ENCODE measurements around the gene B4GALNT4. TPM values are rescaled to one million over a fixed set of nuclear protein-coding genes. Genes with fewer than 3 reads are reported as not detected.
A peak's percentile ranks its signal among the peaks of the same experiment; 100 is the strongest.
"Not testable (repeated sequence)": the region's sequence is repeated elsewhere in the genome, so short reads cannot be mapped to it uniquely, and the experiment has no call there.

The B4GALNT4 gene
- total RNA-seq, 1 donor from 2014 or later = 3.3 TPM

DNA sequence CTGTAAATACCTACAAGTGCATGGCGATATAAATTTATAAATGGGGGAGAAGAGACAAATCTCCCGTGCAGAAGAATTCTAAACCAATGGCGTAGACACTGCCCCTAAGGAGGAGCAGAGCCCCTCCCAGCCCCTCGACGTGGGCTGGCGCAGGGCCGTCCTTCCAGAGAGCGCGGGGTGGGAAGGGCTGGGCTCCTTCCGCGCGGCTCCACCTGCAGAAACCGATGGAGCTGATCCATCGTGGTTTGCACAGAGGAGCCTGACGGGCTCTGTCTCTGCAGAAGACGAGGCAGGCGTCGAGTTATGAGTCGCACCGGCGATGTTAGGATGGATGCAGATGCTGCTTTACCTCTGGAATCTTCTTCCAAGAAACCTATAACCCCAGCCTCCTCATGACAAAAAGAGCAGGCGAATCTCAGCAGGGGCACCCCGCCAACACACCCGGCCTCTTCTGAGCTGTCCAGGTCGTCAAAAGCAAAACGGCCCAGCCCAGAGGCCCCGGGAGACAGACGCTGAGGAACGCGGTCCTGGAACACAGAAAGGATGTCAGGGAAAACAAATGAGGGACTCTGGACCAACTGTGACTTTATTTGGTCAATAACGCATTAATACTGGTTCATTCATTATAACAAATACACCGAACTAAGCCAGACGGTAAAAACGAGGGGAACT is 11.0 kb upstream of the B4GALNT4 start:
- no peak for DNase-seq (ENCODE audit: low spot score)

DNA sequence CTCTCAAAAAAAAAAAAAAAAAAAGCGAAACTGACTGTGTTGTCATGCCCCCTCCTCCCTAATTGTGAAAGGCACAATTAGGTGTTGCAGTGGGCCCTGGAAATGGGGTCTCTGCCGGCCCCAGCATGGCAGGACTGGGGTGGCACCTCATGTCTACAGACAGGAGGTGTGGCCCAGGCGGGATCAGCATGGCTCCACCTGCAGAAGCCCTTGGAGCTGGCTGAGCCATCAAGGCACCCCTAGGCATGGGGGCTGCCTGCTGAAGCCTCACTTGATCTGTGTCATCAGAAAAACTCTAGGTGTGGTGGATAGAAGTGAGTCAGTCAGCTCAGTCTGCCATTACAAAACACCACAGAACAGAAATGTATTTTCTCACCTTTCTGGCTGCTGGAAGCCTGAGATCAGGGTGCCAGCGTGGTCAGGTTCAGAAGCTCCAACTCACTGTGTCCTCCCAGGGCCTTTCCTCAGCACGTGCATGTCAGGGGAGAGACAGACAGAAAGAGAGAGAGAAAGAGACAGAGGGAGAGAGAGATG is 10.1 kb upstream of the B4GALNT4 start:
- no peak for DNase-seq (ENCODE audit: low spot score)

DNA sequence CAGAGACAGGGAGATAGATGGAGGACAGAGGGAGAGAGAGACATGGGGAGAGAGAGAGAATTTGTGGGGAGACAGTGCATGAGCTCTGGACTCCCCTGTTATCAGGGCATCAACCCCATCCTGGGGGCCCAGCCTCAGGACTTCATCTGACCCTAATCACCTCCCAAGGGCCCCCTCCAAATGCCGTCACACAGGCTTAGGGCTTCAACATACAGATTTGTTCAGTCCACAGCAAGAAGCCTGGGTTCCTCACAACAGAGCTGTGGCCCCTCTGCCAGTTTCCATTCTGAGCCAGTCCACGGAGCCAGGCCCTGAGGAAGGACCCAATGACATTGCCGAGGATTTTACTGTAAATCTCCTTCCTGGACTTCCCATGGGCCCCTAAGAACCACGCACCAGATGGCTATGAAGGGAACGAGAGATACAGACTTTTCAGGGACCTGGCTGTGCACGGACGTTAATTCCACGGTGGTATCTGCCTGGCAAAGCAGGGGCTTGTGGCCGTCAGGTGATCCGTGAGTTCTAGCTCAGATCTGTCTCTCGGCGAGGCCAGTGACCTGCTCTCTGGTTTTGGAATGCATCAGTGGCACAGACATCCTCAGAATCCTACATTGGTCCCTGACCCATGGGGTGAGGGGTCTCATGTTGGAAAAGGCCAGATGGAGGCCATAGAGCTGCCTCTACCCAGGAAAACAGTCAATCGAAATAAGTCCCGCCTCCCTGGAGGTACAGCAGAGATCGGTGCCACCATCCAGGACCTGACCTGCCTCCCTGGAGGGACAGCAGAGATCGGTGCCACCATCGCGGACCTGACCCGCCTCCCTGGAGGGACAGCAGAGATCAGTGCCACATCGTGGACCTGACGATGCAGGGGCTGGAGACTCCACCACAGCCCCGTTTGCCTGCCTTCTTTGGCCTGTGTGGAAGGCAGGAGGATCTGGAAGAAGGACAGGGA is 8.7 kb upstream of the B4GALNT4 start:
- DNase-seq (ENCODE audit: low spot score) = no peak

DNA sequence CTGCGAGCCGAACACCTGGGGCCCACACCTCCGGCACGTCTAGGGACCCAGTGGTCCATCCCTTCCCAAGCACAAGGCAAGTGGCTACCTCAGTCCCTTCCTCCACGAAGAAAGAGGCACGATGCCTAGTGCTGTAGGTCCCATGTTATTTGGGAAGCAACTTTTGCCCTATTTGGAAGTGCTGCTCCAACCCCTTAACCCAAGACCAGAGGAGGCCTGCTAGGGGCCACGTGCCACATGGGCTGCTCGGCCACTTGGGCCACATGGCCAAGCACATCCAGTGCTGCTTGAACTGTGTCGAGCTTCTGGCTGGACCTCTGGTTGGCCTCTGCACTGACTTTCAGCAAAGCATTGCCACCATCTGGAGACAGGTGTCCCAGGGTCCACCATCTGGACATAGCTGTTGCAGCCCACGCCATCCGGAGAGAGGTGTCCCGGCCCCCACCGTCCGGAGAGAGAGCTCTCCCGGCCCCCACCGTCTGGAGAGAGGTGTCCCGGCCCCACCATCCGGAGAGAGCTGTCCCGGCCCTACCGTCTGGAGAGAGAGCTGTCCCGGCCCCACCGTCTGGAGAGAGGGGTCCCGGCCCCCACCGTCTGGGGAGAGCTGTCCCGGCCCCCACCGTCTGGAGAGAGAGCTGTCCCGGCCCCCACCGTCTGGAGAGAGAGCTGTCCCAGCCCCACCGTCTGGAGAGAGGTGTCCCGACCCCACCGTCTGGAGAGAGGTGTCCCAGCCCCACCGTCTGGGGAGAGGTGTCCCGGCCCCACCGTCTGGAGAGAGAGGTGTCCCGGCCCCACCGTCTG is 6.5 kb upstream of the B4GALNT4 start:
- DNase-seq (ENCODE audit: low spot score) = no peak

DNA sequence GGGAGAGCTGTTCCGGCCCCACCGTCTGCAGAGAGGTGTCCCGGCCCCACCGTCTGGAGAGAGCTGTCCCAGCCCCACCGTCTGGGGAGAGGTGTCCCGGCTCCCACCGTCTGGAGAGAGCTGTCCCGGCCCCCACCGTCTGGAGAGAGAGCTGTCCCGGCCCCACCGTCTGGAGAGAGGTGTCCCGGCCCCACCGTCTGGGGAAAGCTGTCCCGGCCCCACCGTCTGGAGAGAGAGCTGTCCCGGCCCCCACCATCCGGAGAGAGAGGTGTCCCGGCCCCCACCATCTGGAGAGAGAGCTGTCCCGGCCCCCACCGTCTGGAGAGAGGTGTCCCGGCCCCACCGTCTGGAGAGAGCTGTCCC is 5.9 kb upstream of the B4GALNT4 start:
- not testable (repeated sequence) for DNase-seq (ENCODE audit: low spot score)

DNA sequence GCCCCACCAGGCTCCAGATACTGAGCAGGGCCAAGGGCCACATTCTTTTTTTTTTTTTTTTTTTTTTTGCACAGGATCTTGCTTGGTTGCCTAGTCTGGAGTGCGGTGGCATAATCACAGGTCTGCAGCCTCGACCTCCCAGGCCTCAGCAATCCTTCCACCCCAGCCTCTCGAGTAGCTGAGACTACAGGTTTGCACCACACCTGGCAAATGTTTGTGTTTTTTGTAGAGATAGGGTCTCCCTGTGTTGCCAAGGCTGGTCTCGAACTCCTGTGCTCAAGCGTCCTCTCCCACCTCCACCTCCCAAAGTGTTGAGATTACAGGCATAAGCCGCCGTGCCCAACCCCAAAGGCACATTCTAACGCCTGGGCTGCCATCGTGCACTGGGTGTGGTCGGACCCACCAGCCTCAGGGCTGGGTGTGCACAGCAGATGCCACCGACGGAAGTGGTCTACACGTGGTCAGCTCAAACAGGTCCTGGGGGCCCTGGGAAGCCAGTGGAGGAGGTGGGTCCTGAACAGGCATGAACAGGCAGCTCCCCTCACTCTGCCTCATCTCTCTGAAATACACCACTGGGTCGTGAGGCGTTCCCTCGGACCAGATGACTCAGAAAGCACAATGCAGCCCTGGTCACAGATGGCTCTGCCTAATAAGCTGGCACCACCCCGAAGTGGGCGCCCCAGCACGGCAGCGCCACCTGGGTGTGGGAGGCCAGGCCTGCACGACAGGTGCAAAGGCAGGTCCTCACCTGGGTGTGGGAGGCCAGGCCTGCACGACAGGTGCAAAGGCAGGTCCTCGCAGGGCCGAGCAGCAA is 5.1 kb upstream of the B4GALNT4 start:
- peak; percentile 76 for DNase-seq (ENCODE audit: low spot score)

DNA sequence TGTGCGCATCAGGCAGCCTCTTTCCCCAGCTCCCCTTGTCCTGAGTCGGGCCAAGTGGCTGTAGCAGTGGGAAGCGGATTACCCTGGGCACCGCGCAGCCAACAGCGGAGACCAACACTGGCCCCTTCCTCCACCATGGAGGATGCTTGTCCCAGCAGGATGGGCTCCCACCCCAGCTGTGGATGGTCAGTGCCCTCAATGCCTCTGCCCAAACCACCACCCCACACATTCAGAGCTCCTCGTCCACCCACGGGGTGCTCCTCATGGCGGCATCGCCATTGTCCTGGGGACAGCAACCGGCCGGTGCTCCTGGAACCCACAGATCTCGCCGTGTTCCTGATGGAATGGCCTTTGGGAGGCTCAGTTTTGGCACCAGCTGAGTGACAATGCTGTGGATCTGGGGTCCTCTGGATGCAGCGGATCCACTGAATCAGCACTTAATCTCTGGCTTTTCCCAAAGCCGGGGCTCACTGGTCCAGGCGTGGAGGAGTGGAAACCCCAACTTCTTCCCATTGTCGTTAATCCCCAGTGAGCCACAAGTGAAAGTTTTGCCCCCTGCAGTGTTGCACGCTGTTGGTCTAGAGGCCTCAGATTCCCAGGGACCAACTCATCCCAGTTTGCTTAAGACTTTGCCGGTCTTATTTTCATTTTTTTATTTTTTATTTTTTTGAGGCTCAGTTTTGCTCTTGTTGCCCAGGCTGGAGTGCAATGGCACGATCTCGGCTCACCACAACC is 4.1 kb upstream of the B4GALNT4 start:
- no peak for DNase-seq (ENCODE audit: low spot score)

DNA sequence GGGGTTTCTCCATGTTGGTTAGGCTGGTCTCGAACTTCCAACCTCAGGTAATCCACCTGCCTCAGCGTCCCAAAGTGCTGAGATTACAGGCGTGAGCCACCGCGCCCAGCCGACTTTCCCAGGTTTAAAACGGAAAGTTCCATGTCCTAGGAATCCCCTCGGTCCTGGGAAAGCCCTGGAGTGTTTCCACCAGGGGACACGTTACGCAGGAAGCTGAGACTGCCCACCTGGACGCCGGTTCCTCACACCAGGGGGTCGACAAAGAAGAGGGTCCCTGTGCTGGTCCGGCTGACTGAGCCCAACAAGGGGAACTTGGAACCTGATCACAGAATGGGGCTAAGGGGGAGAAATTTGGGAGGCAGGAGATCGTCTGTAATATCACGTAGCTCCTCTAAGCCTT is 3.5 kb upstream of the B4GALNT4 start:
- no peak for DNase-seq (ENCODE audit: low spot score)

DNA sequence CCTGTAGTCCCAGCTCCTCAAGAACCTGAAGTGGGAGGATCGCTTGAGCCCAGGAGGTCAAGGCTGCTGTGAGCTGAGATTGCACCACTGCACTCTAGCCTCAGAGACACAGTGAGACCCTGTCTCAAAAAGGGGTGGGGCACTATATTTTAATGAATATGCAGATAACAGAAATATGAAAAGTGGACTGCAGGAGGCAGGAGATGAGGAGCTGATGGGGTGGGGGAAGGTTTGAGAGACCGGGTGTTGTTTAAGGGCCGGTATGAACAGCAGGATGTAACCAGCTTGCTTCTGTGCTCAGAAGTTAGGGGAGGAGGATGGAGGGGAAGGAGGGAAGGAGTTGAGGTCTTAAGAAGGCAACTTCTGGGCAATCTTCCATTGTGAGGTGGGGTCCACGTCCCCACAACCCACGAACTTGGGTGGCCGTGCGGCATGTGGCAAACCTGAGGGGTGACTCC is 1.3 kb upstream of the B4GALNT4 start:
- no peak for DNase-seq (ENCODE audit: low spot score)

DNA sequence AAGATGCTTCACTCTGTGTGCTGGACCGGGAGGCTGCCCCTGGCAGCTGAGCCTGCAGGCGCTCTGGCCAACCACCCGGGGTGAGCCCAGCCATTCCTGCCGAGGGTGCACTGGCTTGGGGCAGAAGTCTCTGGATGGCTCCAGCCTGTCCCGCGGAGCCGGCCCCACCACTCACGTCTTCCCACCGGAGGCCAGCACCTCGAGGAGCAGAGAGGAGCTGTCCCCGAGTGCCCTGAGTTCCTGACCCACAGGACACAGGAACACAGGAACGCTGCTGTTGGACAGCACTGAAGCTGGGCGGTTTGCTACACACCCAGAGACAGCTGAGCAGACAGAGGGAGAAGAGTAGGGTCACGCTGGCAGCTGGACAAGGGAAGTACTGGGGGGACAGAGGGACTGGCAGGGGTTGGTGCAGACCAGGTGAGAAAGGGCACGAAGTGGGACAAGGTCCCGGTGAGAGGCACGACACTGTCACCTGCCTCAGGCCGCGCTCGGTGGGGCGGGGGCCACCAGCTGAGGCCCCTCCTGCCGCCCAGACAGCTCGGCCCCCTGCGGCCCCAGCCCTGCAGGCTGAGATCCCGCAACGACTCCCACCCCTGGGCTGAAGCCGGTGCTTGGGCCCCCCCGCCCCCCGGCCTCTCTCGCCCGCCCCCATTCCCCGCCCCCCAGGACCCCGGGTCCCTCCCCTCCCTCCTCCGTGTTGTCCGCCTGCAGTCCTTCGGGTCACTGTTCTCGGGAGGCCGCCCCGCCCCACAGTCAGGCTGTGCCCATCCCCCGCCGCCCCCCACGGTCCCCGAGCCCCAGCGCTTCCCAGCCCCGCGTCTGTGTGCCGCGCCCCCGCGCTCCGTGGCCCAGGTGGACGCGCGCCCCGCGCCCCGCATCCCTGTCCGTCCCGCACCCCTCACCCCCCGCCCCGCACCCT is 624 bp upstream of the B4GALNT4 start:
- no peak for DNase-seq (ENCODE audit: low spot score)

DNA sequence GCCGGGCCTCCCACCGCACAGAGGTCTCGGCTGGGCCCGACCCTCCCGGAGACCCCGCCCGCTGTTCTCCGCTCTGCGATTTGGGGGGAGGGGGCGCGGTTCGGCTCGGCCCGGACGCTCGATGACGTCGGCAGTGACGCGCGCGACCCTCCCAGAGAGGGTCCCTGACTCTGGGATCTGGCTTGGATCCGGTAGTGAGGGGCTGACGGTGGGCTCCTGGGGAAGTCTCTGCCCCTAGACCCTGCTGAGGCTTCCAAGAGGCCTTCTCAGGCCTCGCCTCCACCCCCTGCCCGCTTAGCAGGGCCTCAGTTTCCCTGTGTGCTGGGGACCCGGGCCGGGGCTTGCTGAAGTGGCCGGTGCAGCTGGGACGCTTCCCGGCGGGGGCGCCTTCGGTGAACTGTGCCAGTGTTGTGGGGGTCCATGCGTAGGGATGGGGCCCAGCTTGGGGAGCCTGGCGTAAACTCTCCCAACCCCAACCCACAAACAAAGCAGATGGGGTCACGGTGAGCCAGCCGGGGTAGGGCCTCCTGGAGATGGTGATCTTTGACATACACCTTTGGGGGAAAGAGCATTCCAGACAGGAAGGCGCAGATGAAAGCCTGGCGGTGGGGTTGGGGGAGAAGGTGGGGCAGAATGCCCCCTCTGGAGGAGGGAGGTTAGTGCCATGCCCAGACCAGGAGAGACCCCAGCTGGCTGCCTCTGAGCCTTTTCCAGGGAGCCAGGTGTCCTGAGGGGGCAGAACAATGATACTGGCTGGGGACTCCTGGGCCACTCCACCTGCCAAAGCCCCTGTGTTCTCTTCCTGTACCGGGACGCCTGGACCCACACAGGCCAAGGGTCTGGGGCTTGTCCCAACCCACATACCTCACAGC is 1.0 kb downstream of the B4GALNT4 start:
- DNase-seq (ENCODE audit: low spot score) = no peak

DNA sequence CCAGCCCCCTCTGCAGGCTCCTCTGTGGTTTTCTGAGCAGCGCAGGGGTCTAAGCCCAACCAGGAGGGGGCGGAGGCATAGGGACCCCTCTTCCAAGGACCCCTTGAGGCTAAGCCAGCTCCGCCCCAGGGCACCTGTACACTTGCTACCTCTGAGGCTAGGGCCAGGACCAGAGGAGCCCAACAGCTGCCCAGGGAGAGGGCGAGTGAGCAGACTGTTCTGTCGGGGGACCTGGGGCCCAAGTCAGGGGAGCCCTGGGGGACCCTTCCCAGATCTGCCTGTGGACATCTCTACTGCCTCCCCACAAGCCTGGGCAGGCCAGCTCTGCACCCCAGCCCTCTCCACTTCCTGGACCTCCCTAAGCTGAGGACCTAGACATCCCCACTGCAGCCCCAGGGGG is 1.8 kb downstream of the B4GALNT4 start:
- DNase-seq (ENCODE audit: low spot score) = no peak

DNA sequence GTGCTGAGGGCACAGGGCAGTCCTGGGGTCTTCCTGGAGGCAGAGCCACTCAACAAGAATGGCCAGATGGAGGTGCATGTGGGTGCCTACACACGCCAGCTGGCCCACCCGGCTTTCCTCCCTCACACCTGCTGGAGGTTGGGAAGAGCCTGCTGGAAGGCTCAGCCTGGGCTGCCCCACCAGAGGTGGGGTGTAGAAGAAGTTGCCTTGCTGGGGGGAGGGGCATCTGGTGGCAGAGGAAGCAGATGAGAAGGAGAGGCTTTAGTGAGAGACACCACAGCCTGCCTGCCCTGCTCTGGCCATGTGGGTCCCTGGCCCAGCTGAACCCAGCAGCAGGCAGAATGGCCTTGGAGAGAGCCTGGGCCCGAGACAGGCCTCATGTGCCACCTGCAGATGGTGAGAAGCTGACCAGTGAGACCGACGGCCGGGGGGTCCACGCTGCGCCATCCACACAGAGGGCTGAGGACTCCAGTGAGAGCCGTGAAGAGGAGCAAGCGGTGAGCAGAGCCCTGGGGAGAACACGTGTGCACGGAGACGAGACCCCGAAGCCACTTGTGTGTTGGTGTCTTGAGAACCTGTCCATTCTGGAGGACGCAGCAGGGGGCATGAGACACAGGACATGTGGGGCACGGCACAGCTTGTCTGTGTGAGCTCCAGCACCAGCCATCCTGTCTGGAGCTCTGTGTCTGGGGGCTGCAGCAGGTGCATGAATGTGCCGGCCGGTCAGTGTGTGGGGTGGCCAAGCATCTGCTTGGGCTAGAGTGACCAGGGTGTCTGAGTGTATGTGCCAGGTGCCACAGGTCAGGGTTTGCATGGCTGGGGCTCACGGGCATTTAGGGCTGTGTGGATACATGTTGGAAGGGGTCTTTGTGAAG is 2.7 kb downstream of the B4GALNT4 start:
- no peak for DNase-seq (ENCODE audit: low spot score)

DNA sequence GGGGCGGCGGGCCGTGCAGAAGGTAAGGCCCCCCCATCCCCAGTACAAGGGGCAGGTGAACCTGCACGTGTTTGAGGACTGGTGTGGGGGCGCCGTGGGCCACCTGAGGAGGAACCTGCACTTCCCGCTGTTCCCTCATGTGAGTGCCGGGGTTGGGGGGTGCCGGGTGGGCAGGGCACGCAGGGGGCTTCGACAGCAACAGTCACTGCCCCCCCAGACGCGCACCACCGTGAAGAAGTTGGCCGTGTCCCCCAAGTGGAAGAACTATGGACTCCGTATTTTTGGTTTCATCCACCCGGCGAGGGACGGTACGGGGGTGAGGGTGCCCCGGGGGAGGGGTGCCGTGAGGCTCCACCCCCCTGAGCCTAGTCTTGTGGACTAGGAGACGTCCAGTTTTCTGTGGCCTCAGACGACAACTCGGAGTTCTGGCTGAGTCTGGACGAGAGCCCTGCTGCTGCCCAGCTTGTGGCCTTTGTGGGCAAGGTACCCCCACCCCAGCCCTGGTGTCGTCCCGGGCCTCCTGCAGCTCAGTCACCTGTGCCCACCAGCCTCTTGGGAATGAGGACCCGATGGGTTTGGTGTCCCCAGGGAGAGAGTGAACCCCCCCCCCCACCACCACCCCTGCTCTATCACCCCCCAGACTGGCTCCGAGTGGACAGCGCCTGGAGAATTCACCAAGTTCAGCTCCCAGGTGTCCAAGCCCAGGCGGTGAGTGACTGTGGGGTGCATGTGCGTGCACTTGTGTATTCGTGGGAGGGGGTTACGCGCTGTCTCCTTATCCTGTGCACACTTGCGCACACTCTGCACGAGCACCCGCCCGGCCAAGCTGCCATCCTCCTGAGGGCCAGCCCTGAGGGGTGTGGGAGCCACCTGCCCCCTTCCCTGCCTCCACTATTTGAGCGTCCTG is 3.8 kb downstream of the B4GALNT4 start:
- DNase-seq (ENCODE audit: low spot score) = no peak

DNA sequence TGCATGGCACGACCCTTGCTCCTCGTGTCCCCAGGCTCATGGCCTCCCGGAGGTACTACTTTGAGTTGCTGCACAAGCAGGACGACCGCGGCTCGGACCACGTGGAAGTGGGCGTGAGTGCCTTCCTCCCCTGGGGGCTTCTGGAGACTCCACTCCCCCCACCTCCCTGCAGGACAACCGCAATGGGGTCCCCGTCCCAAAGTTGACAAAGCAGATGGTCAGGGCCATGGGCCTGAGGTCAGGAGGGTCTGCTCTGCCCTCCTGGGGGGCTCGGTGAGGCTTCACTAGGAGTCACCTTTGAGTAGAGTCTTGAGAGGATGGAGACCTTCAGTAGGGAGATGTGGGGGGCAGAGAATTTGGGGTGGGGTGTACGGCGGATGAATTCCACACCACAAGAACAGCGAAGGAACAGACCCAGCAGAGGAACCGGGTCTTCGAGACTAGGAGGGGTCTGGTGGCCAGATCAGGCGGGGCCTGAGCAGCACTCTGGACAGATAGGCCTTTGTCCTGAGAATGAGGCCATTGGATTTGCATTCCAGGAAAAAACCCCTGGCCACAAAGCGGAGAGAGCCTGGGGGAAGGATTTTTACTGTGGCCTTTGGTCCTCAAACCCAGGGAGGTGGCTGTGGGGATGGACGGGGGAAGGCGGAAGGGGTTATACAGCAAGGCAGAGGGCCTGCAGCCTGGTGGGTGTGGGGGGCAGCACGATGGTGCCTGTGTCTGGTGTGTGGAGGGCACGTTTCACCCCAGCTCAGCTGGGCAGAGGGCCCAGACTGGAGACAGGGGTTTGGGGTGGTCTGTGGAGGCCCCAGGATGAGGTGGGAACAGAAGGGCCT is 4.6 kb downstream of the B4GALNT4 start:
- DNase-seq (ENCODE audit: low spot score) = no peak
